Upper lobe of left lung (tissue), 6 donors: ENCODE data around the gene GP1BA. TPM values are rescaled to one million over a fixed set of nuclear protein-coding genes. Genes with fewer than 3 reads are reported as not detected.

Experiments used
- ATAC-seq, 2 donors: fragments of 200-7000 bp; cut with Tn5 transposase; one replicate each; pipeline ENCODE4 v1.9.1; 2022; ENCODE audit warnings: mild to moderate bottlenecking in 2 of 2, moderate library complexity in 2 of 2; ENCODE audit not compliant: low FRiP score in 2 of 2
- DNase-seq, 2 donors: peaks; one replicate each; pipeline ENCODE4 v3.0.0-alpha.2; 2019 to 2020
- H3K27ac ChIP-seq, 4 donors: fragments of 200-600 bp; sonication (generic); one replicate each; pipeline ENCODE4 v1.5.1; 2016 to 2019
- H3K27me3 ChIP-seq, 4 donors: fragments of 200-600 bp; sonication (generic); one replicate each; pipeline ENCODE4 v1.5.1; 2017 to 2019
- H3K36me3 ChIP-seq, 4 donors: fragments of 200-600 bp; sonication (generic); one replicate each; pipeline ENCODE4 v1.5.1; 2016 to 2019
- H3K4me1 ChIP-seq, 4 donors: fragments of 200-600 bp; sonication (generic); one replicate each; pipeline ENCODE4 v1.5.1; 2018 to 2019
- H3K4me3 ChIP-seq, 4 donors: fragments of 200-600 bp; sonication (generic); one replicate each; pipeline ENCODE4 v1.5.1; 2017 to 2019; ENCODE audit warnings: mild to moderate bottlenecking in 2 of 4, moderate library complexity in 1 of 4
- H3K9me3 ChIP-seq, 4 donors: fragments of 200-600 bp; sonication (generic); one replicate each; pipeline ENCODE4 v1.5.1; 2018 to 2019
- EP300 ChIP-seq, 4 donors: sonication (generic); formaldehyde crosslinking; IDR thresholded peaks; one replicate each; pipeline ENCODE4 v1.5.1; 2017; ENCODE audit warnings: antibody characterized with exemption in 4 of 4, control low read depth in 2 of 4
- POLR2A ChIP-seq, 4 donors: fragments of 450-650 bp; IDR thresholded peaks; one replicate each; pipeline ENCODE4 v1.5.1; 2016 to 2017; ENCODE audit warnings: antibody characterized with exemption in 4 of 4, mild to moderate bottlenecking in 2 of 4
- POLR2AphosphoS5 ChIP-seq, 2 donors: sonication (generic); formaldehyde crosslinking; IDR thresholded peaks; one replicate each; pipeline ENCODE4 v1.5.1; 2017; ENCODE audit warnings: antibody characterized with exemption in 2 of 2
- WGBS, 2 donors: methylation state at CpG; one replicate each; pipeline ENCODE4 v1.1.5; 2017 to 2018; 5-methylcytosine and 5-hydroxymethylcytosine counted together
- total RNA-seq, 6 donors: library from RNA; depleted of rRNA in 4 of 6; stranded (reverse); fragments of >200 nt in 4 of 6; gene quantifications; one replicate each; pipeline versions ENCODE4 v1.1.0 to v1.2.1, GENCODE V29; 2016 to 2021
- TF ChIP-seq, protein P1 (sequence below), 6 experiments: fragments of 450-650 bp in 4 of 6; fragments of 200-600 bp in 2 of 6; sonication (generic) in 2 of 6; IDR thresholded peaks; one replicate each; pipeline ENCODE4 v1.5.1; 2016 to 2019; ENCODE audit warnings: antibody characterized with exemption in 6 of 6
- donor health status: DM: no; HTN: no; CAD: no; lungs with moderate emphysema.
- donor health status: DM: no; HTN: yes; CAD: no; lungs with severe emphysema.

The GP1BA gene
- total RNA-seq, 6 donors from 2014 or later = 0.23 to 1.4 (median 0.59) TPM; not detected in 1

- H3K36me3 ChIP-seq = peaks cover 27 to 96% (median 90%) of the 10 kb centered on the region in 4 donors
- DNase-seq = peak in 1 of 2 donors; percentile 69
- 92 to 93% methylated on average over 29 to 36 of the region's 42 CpGs for WGBS, 2 donors
- TF ChIP-seq POLR2A (IDR thresholded peaks at IDR 0.05) (no peak), POLR2AphosphoS5 (IDR thresholded peaks at IDR 0.05) (no peak), EP300 (IDR thresholded peaks at IDR 0.05) (no peak)
- TF ChIP-seq, protein P1, sequence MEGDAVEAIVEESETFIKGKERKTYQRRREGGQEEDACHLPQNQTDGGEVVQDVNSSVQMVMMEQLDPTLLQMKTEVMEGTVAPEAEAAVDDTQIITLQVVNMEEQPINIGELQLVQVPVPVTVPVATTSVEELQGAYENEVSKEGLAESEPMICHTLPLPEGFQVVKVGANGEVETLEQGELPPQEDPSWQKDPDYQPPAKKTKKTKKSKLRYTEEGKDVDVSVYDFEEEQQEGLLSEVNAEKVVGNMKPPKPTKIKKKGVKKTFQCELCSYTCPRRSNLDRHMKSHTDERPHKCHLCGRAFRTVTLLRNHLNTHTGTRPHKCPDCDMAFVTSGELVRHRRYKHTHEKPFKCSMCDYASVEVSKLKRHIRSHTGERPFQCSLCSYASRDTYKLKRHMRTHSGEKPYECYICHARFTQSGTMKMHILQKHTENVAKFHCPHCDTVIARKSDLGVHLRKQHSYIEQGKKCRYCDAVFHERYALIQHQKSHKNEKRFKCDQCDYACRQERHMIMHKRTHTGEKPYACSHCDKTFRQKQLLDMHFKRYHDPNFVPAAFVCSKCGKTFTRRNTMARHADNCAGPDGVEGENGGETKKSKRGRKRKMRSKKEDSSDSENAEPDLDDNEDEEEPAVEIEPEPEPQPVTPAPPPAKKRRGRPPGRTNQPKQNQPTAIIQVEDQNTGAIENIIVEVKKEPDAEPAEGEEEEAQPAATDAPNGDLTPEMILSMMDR (IDR thresholded peaks at IDR 0.05) = no peak
- no peaks in the 10 kb centered on the region for H3K4me1 ChIP-seq
- H3K27ac ChIP-seq = no peak overlapping the region
- H3K9me3 ChIP-seq = no peaks in the 10 kb centered on the region
- no peaks in the 10 kb centered on the region for H3K27me3 ChIP-seq
- ATAC-seq = no peak
- no peak overlapping the region for H3K4me3 ChIP-seq
Measured at GRCh38 chr17:4891411-4892410, 40.4 kb upstream of the GP1BA start.

- no peaks in the 10 kb centered on the region for H3K4me1 ChIP-seq
- ATAC-seq (no peak), DNase-seq (peak in 1 of 2 donors; percentile 64)
- WGBS, 2 donors = 89 to 91% methylated on average over 13 to 21 of the region's 23 CpGs
- H3K27me3 ChIP-seq = no peaks in the 10 kb centered on the region
- H3K36me3 ChIP-seq = peaks cover 26 to 94% (median 89%) of the 10 kb centered on the region in 4 donors
- H3K27ac ChIP-seq = no peak overlapping the region
- H3K9me3 ChIP-seq = no peaks in the 10 kb centered on the region
- no peak overlapping the region for H3K4me3 ChIP-seq
- TF ChIP-seq, protein P1 (IDR thresholded peaks at IDR 0.05) = no peak
- TF ChIP-seq POLR2AphosphoS5 (IDR thresholded peaks at IDR 0.05) (no peak), EP300 (IDR thresholded peaks at IDR 0.05) (no peak), POLR2A (IDR thresholded peaks at IDR 0.05) (no peak)
Measured at GRCh38 chr17:4892499-4893221, 39.4 kb upstream of the GP1BA start.

GRCh38 chr17:4893272-4893671 is 38.8 kb upstream of the GP1BA start:
- DNase-seq = peak in 1 of 2 donors; percentile 57
- no peaks in the 10 kb centered on the region for H3K4me1 ChIP-seq
- H3K4me3 ChIP-seq = no peak overlapping the region
- no peak for ATAC-seq
- no peaks in the 10 kb centered on the region for H3K27me3 ChIP-seq
- H3K36me3 ChIP-seq = peaks cover 26 to 88% (median 84%) of the 10 kb centered on the region in 4 donors
- 91 to 92% methylated on average over 16 to 18 of the region's 18 CpGs for WGBS, 2 donors
- no peaks in the 10 kb centered on the region for H3K9me3 ChIP-seq
- TF ChIP-seq POLR2AphosphoS5 (IDR thresholded peaks at IDR 0.05) = no peak
- no peak overlapping the region for H3K27ac ChIP-seq

GRCh38 chr17:4893721-4894560 is 38.1 kb upstream of the GP1BA start:
- 91 to 92% methylated on average over 16 to 23 of the region's 31 CpGs for WGBS, 2 donors
- Histone ChIP-seq H3K4me1 (peaks cover 0 to 5% (median 1%) of the 10 kb centered on the region in 4 donors), H3K36me3 (peaks cover 26 to 85% (median 81%) of the 10 kb centered on the region in 4 donors), H3K4me3 (no peak overlapping the region), H3K27me3 (no peaks in the 10 kb centered on the region), H3K9me3 (no peaks in the 10 kb centered on the region), H3K27ac (no peak overlapping the region)
- DNase-seq (peak in 1 of 2 donors; percentile 73), ATAC-seq (no peak)
- TF ChIP-seq EP300 (IDR thresholded peaks at IDR 0.05) (no peak), POLR2AphosphoS5 (IDR thresholded peaks at IDR 0.05) (no peak), POLR2A (IDR thresholded peaks at IDR 0.05) (no peak)
- TF ChIP-seq, protein P1 (IDR thresholded peaks at IDR 0.05) = no peak
